Left lung (tissue), 10 donors: Measurements from ENCODE around the gene DNMT1. TPM values are rescaled to one million over a fixed set of nuclear protein-coding genes. Genes with fewer than 3 reads are reported as not detected.

Experiments
- ATAC-seq: fragments of 200-7000 bp; cut with Tn5 transposase; one replicate; pipeline ENCODE4 v1.9.1; 2020; ENCODE audit warnings: moderate library complexity
- DNase-seq, 4 donors: peaks; one replicate each; pipeline ENCODE4 v3.0.0-alpha.2; 2013 to 2020
- H3K27ac ChIP-seq, 2 donors: fragments of 200-600 bp; sonication (generic) in 1 of 2; one replicate each; pipeline versions ENCODE4 v1.5.0 to v1.8.0; 2020 to 2021
- H3K27me3 ChIP-seq, 2 donors: fragments of 200-600 bp; sonication (generic) in 1 of 2; one replicate each; pipeline versions ENCODE4 v1.5.0 to v1.8.0; 2020 to 2021
- H3K36me3 ChIP-seq, 2 donors: fragments of 200-600 bp; sonication (generic) in 1 of 2; one replicate each; pipeline versions ENCODE4 v1.5.0 to v1.8.0; 2020 to 2021
- H3K4me1 ChIP-seq, 2 donors: fragments of 200-600 bp; one replicate each; pipeline ENCODE4 v1.8.0; 2021
- H3K4me3 ChIP-seq, 2 donors: fragments of 200-600 bp; sonication (generic) in 1 of 2; one replicate each; pipeline versions ENCODE4 v1.5.0 to v1.8.0; 2020 to 2021; ENCODE audit warnings: mild to moderate bottlenecking in 1 of 2
- H3K9me3 ChIP-seq, 2 donors: fragments of 200-600 bp; sonication (generic) in 1 of 2; one replicate each; pipeline versions ENCODE4 v1.5.0 to v1.8.0; 2020 to 2021
- CTCF ChIP-seq, 2 donors: fragments of 200-600 bp; sonication (generic) in 1 of 2; IDR thresholded peaks; one replicate each; pipeline versions ENCODE4 v1.5.0 to v1.8.0; 2021; ENCODE audit warnings: antibody characterized with exemption in 2 of 2
- intact Hi-C, 2 donors: fragments of 100-400 bp; cut with DNase I; formaldehyde crosslinking; loops; one replicate each; pipeline versions ENCODE4 v1.11.2 to v1.14.2; 2022
- polyA plus RNA-seq, 6 donors: library from polyadenylated mRNA; unstranded; fragments of 120-200 nt; gene quantifications; one replicate each; pipeline ENCODE4 v1.2.1, GENCODE V29; 2013; ENCODE audit not compliant: insufficient read length in 6 of 6
- total RNA-seq, 2 donors: library from RNA; stranded (reverse); fragmentation: NEBNext Ultra II Directional; extraction: Animal tissue kit (Norgen Biotek cat#: 25700); gene quantifications; one replicate each; pipeline ENCODE4 v1.2.1, GENCODE V29; 2021
- donor health status: DM: no; HTN: yes; CAD: no.
- donor health status: DM: no; HTN: no; CAD: no.

Gene DNMT1
- total and polyA plus RNA-seq, 8 donors = 65.1 to 191 (median 144) TPM

DNA sequence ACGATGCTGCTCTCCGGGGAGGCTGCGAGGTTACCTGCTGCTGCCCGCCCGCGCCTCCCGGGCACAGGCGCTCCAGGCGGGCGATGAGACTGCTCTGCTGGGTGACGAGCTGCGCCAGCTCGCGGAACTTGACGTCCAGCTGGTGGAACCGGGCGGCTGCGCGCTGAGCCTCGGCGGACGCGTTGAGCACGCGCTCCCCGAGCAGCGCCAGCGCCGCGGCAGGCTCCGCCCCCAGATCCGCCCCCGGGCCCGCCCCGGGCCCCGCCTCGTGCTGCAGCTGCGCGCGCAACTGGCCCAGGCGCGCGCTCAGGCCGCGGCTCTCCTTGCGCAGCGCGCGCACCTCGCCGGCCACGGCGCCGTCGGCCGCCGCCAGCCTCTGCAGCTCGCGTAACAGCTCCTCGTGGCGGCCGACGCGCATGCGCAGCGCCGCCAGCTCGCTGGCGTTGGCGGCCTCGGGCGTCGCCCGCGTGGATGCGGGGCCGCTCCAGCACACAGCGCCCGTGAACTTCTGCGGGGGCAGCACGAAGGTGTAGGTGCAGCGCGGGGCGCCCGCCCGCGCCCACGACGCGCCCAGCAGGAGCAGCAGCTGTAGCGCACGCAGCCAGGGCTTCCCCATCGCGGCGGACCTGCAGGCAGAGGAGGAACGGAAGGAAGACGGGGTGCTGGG lies 98.7 kb downstream of the DNMT1 start:
- intact Hi-C loops = no loop called here
- H3K27ac ChIP-seq = peak overlapping the region; percentile 79 to 90
- H3K4me1 ChIP-seq = peaks cover 3 to 14% of the 10 kb centered on the region in 2 donors
- H3K27me3 ChIP-seq = no peaks in the 10 kb centered on the region
- H3K36me3 ChIP-seq = peaks cover 0 to 28% of the 10 kb centered on the region in 2 donors
- H3K9me3 ChIP-seq = no peaks in the 10 kb centered on the region
- H3K4me3 ChIP-seq = peak overlapping the region; percentile 48 to 55
- ATAC-seq = peak; percentile 91
- TF ChIP-seq CTCF (IDR thresholded peaks at IDR 0.05) = no peak
- DNase-seq = peak; percentile 87 to 98 (median 92)

DNA sequence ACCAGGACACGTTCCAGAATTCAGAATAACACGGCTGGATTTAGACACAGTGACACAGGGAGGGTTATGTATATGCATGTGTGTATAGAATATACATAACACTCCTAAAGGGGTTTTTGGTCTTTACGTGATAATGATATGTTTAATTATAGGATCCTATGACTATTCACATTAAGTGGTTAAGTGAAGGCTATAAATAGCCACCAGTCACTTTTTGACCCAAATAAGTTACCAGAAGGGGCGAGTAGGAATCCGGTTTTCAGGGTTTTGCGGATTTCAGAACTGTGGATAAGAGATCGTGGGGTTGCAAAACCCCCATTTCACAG lies 99.2 kb downstream of the DNMT1 start:
- ATAC-seq = no peak
- H3K4me1 ChIP-seq = peaks cover 3 to 14% of the 10 kb centered on the region in 2 donors
- peaks cover 0 to 33% of the 10 kb centered on the region in 2 donors for H3K36me3 ChIP-seq
- no peaks in the 10 kb centered on the region for H3K27me3 ChIP-seq
- peak overlapping the region; percentile 69 to 90 for H3K27ac ChIP-seq
- intact Hi-C loops = no loop called here
- DNase-seq = no peak
- no peak for TF ChIP-seq CTCF (IDR thresholded peaks at IDR 0.05)
- no peaks in the 10 kb centered on the region for H3K9me3 ChIP-seq
- peak overlapping the region; percentile 5 to 20 for H3K4me3 ChIP-seq

DNA sequence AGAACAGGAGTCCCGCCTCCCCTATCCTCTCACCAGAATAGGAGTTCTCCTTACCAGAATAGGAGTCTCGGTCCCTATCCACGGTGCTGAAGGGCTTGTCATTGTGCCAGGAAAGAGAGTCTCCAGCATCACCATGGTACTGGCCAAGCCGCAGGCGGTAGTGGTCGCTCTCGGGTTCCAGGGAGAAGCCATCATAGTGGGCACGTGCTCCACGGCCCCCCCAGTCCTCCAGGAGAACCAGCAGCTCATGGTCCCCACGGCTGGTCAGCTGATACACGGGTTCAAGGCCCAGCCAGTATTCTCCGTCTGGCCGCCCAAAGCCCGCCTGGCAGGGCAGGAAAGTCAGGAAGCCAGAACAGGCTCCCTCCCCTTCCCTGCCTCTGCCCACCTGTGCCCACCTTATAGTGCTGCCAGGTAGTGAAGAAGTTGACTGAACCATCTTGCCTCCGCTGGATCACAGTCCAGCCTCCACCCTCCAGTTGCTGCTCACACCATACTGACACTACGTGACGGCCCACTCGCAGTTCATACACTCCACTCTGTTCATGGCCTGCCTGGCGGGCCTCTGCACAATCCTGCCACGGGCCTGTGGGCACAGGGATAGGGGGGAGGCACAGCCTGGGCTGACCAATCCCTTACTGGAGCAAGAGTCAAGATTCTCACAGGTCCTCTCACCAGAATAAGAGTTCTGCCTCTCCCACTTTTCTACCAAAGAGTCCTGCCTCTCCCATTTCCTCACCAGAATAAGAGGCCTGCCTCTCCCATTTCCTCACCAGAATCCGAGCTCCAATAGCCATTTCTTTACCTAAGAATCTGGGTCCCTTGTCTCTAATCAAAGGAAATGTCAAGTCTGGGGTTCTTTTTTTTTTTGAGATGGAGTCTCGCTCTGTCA lies 101.2 kb downstream of the DNMT1 start:
- no peak for TF ChIP-seq CTCF (IDR thresholded peaks at IDR 0.05)
- no peak for ATAC-seq
- intact Hi-C loops = no loop called here
- no peak overlapping the region for H3K4me3 ChIP-seq
- H3K4me1 ChIP-seq = peaks cover 3 to 14% of the 10 kb centered on the region in 2 donors
- H3K36me3 ChIP-seq = peaks cover 0 to 51% of the 10 kb centered on the region in 2 donors
- DNase-seq = no peak
- H3K27ac ChIP-seq = no peak overlapping the region
- no peaks in the 10 kb centered on the region for H3K27me3 ChIP-seq
- no peaks in the 10 kb centered on the region for H3K9me3 ChIP-seq

GRCh38 chr19:10092648-10093294 lies 102.0 kb downstream of the DNMT1 start:
- H3K36me3 ChIP-seq = peaks cover 0 to 51% of the 10 kb centered on the region in 2 donors
- no peak for TF ChIP-seq CTCF (IDR thresholded peaks at IDR 0.05)
- DNase-seq = no peak
- intact Hi-C loops = no loop called here
- H3K4me3 ChIP-seq = no peak overlapping the region
- ATAC-seq = no peak
- no peaks in the 10 kb centered on the region for H3K9me3 ChIP-seq
- peaks cover 3 to 14% of the 10 kb centered on the region in 2 donors for H3K4me1 ChIP-seq
- H3K27ac ChIP-seq = no peak overlapping the region
- no peaks in the 10 kb centered on the region for H3K27me3 ChIP-seq
